HG03139 (cell line): ENCODE results near the gene PRSS3.
A peak's percentile ranks its signal among the peaks of the same experiment; 100 is the strongest.
"Not testable (repeated sequence)": the region's sequence is repeated elsewhere in the genome, so short reads cannot be mapped to it uniquely, and the experiment has no call there.

Source experiments
- ATAC-seq: cut with Tn5 transposase; IDR thresholded peaks from one replicate; pipeline ENCODE4 v1.9.1; 2021; ENCODE audit not compliant: unreplicated experiment

Gene PRSS3

GRCh38 chr9:33785914-33786313 is 9.4 kb upstream of the PRSS3 start:
- no peak for ATAC-seq

DNA sequence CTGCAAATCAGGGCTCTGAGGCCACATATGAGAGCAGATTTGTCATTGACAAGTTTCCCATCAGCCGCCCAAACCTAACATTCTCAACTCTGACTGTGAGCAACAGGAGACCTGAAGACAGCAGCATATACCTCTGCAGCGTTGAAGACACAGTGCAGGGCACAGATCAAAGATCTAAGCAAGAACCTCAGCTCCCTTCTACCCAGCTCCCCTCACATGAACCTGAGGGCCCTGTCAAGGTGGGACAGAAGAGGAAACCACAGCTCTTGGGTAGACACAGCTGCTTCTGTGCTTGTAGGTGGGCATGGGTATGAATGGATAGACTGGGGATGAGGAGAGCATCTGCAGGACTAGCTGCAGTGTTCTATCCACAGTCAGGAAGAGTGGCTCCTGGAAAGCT is 8.7 kb upstream of the PRSS3 start:
- no peak for ATAC-seq

DNA sequence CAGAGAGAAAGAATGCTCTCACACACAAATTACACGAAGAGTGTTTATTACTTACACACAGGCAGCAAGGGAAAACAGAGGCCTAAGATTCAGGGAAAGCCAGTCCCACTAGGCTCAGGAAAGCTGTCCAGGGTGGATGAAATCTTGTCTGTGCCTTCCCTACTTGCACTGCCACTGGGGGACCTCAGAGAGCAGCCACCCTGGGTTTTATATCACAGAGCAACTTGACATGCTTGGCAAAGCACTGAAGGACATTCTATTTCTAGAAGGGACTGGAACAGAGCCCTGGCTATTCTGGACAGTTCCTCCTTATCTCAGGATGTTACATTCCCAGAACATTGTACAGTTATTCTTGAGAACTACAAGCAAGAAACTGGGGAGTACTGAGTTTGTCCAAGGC is 7.5 kb upstream of the PRSS3 start:
- ATAC-seq = no peak

DNA sequence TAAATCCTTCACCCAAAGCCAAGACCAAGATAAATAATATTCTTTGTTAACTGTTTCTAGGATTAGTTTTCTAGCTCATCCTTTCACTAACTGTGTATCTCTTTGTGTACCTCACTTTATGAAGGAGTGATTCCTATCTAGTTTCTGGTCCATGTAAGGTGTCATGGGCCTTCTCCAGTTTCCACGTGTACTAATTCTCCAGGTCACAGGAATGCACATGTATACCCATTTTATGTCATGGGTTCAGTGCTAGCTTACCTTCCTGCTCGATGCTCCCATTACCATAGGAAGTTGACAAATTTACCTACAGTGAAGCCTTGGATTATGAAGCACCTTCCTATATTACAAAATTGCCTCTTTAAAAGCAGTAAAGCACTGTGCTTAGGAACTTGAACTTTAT is 5.9 kb upstream of the PRSS3 start:
- ATAC-seq = not testable (repeated sequence)

- no peak for ATAC-seq
These were observed 4.2 kb upstream of the PRSS3 start for GRCh38 chr9:33791117-33791516.

- ATAC-seq = not testable (repeated sequence)
These were observed 1.9 kb upstream of the PRSS3 start for GRCh38 chr9:33793496-33793895.

DNA sequence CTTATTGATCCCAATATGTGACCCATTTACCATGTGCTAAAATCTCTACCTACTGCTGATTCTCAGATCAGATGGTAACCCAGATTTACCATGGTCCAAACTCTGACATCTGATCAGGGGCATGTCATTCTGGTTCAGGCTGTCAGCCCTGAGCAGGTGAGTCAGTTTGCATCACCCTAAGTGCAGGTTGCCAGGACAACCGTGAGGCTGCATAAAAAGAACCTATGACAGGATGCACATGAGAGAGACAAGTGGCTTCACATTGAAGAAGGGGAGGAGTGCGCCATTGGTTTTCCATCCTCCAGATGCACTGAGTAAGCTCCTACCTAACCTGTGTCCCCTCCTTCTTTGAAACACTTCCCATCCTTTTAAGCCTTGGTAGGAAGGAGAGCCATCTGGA is 801 bp upstream of the PRSS3 start:
- ATAC-seq = no peak

DNA sequence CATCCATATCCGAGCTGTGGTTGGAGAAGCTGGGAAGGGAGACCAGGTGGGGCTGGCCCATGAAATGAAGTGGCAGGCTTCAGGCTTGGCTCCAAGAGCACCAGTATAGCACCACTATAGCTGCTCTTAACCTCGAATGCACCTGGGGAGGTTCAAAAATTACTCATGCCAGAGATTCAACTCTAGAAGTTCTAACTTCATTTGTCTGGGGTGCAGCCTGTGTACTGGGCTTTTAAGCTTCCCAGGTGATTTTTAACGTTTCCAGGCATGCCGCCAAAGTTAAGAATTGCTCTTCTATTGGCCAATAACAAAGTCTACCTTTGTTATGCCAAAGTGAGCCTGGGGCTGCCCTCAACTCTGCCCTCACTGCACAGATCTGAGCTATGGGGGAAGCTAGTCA is 458 bp downstream of the PRSS3 start:
- ATAC-seq = no peak

DNA sequence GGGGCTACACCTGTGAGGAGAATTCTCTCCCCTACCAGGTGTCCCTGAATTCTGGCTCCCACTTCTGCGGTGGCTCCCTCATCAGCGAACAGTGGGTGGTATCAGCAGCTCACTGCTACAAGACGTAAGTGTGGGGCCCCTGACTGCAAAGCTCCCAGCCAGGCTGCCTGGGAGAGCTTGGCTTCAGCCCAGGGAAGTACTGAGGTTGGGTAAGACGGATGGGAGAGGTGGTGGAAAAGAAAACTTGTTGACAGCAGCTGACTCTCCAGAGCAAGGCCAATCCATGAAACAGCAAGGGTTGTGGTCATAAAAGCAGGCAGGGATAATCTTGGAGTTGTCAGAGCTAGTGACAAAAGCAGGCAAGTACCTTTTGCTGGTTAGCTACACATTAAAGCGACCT is 1.3 kb downstream of the PRSS3 start:
- not testable (repeated sequence) for ATAC-seq

DNA sequence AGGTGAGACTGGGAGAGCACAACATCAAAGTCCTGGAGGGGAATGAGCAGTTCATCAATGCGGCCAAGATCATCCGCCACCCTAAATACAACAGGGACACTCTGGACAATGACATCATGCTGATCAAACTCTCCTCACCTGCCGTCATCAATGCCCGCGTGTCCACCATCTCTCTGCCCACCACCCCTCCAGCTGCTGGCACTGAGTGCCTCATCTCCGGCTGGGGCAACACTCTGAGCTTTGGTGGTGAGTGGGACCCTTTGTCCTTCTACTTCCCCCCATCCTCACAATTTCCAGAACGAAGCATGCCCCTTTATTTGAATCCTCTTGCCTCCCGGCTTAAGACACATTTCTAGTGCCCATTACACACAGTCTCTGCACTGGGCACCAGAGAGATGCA is 2.5 kb downstream of the PRSS3 start:
- ATAC-seq = no peak

GRCh38 chr9:33798545-33798944 is 3.2 kb downstream of the PRSS3 start:
- no peak for ATAC-seq

DNA sequence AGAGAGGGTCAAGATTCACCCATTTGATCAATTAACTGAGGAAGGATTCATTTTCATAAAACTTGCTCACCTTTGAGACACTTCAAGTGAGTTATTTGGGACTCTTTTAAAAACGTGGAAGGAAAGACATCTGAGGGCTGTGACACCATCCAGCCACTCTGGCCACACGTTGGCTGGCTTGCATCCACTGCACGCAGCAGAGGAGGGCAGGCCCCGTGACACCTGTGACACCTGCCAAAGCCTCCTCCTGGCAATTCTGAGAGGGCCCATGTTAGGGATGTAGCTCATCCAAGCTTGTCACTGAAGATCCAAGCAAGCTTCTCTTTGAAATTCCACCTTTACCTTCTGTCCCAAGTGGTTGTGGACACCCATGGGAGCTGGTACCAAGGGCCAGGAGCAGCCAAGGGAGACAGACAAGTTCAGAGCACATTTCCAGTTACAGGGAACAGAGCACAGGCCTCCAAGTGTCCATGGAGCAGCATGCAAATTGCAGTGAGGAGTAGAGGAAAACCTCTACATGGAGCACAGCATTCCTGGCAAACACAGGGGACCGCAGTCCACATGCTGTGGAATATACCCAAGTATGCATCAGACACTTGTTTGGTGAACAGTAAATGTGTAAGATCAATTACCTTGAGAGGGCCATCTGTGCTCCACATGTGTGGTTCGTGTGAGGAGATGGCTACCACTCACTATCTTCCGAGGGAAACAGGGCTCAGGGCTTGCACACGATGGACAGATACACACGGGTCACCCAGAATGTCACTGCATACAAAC is 4.8 kb downstream of the PRSS3 start:
- no peak for ATAC-seq

- ATAC-seq = no peak
These were observed 5.5 kb downstream of the PRSS3 start for GRCh38 chr9:33800886-33801285.

DNA sequence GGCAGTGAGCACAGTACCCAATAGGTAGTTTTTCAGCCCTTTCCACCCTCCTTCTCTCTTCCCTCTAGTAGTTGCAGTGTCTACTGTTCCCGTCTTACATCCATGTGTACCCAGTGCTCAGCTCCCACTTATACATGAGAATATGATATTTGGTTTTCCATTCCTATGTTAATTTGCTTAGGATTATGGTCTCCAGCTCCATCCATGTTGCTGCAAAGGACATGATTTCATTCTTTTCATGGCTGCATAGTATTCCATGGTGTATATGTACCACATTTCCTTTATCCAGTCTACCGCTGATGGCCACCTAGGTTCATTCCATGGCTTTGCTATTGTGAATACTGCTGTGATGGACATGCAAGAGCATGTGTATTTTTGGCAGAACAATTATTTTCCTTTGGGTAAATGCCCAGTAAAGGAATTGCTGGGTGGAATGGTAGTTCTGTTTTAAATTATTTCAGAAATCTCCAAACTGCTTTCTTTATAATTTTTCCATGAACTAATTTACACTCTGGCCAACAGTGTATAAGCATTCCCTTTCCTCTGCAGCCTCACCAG is 6.7 kb downstream of the PRSS3 start:
- not testable (repeated sequence) for ATAC-seq

GRCh38 chr9:33804196-33804595 is 8.8 kb downstream of the PRSS3 start:
- not testable (repeated sequence) for ATAC-seq

GRCh38 chr9:33807156-33807555 is 11.8 kb downstream of the PRSS3 start:
- ATAC-seq = not testable (repeated sequence)

GRCh38 chr9:33808979-33809322 is 13.6 kb downstream of the PRSS3 start:
- peak; percentile 27 for ATAC-seq

GRCh38 chr9:33809506-33809905 is 14.1 kb downstream of the PRSS3 start:
- no peak for ATAC-seq

DNA sequence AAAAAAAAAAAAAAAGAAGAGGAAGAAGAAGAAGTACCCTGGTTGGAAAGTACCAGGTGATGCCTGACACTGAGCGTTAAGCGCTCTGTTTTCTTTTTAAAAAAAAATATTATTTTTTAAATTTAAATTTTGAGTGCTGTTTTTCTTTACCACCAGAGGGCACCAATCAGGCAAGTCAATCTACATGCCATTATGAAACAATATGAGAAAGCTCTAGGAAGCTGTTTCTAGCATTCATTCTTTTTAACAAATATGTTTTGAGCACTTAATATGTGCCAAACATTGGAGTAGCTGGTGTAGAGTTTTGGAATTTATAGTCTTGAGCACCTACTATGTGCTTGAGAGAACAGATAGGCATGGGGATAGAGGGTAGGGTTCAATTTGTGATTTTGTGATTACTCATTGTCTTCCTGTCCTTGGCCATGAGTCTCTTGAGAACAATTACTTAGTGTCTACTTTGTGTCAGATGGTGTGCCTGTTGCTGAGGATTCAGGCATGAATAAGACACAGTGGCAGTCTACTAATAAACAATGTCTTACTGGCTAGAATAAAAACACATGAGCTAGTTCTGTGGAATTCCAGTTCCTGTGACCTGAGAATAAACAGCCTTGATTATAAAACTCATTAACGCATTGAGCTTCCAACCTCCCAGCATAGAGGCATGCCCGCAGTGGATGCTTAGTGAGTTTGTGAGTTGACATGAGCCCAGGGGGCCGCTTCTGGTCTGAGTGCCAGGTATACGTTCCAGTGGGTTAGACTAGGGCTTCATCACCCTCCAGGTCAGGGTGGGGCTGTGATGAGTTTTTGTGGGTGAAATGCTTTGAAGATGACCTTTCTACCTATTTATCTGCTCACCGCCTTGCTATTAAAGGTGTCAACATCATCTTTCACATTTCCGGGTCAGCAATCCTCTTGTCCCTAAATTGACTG is 18.6 kb downstream of the PRSS3 start:
- no peak for ATAC-seq

GRCh38 chr9:33815781-33816180 is 20.4 kb downstream of the PRSS3 start:
- no peak for ATAC-seq

DNA sequence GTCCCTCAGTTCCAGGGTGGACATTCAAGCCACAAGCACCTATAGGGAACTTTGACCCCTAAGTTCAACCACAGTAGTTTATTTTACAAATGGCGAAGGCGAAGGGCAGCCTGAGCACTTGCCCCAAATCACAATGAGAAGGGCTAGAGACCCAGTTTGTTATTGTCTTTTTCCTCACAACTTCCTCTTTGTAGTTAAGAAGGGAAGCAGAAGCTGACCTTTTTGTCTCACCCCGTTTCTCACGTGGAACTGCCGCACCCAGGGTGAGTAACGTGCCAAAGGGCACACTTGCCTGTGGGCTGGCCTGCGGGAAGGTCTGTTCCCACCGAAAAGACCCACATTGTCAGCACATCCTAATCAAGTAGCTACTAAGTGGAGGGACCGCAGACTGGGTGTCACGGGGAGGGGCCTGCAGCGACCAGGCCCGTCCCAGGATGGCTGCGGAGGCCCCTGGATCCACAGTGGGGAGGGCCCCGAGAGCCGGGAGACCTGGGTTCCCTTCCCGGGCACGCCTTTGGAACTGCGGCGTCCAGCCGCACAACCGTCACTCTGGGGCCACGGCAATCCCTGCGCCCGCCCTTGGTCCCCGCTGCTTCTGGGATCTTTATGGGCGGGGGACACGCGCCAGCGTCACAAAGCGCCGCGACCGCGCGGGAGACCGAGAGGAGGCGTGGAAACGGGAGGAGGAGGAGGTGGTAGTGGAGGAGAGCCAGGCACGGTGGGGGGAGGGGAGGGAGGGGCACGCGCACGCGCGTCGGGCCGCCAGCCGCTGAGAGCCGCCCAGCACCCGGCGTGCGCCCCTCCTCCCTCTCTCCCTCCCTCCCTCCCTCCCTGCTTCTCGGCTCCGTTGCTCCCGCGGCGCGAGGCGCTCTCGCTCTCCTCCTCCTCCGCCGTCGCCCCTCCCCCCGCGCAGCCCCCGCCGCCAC is 21.2 kb downstream of the PRSS3 start, which contains the start of gene UBE2R2:
Gene UBE2R2 (plus strand): TSS at position 834 of the 926 bp plus-strand sequence. CDS start 598 bp downstream, outside the sequence.
- peak; percentile 48 for ATAC-seq
